Non-pigmented ciliary epithelial cell (primary cell): ENCODE data around the gene NGLY1.

Experiments
- DNase-seq: peaks from one replicate; pipeline ENCODE4 v3.0.0-alpha.2; 2010; ENCODE audit warnings: low read depth

The NGLY1 gene, protein sequence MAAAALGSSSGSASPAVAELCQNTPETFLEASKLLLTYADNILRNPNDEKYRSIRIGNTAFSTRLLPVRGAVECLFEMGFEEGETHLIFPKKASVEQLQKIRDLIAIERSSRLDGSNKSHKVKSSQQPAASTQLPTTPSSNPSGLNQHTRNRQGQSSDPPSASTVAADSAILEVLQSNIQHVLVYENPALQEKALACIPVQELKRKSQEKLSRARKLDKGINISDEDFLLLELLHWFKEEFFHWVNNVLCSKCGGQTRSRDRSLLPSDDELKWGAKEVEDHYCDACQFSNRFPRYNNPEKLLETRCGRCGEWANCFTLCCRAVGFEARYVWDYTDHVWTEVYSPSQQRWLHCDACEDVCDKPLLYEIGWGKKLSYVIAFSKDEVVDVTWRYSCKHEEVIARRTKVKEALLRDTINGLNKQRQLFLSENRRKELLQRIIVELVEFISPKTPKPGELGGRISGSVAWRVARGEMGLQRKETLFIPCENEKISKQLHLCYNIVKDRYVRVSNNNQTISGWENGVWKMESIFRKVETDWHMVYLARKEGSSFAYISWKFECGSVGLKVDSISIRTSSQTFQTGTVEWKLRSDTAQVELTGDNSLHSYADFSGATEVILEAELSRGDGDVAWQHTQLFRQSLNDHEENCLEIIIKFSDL

DNA sequence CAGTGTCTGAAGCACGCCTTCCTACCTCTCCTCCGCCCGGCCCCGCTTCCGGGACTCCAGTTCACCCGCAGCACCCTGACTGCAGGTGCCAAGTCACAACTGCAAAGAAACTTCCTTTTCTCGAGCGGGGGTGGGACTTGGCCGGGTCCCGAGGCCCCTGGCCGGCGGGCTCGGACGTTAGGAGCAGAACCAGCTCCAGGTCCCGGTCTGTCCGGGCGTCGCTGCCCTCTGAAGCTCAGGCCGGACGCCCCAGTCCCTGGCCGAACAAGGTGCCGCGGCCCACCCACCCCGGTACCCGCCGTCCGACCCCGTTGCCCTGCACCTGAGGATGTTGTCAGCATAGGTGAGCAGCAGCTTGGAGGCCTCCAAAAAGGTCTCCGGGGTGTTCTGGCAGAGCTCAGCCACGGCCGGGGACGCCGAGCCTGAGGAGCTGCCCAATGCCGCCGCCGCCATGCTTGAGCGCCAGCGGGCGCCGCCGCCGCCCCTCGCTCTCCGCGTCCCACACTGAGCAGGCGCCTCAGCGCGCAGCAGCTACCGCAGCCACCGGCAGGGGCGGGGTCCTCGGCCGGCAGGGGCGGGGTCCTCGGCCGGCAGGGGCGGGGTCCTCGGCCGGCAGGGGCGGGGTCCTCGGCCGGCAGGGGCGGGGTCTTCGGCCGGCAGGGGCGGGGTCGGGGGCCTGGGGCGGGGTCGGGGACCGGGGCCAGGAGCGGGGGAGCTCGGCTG lies at the start of gene NGLY1:
Gene NGLY1 (minus strand): TSS at position 506 of the 723 bp plus-strand sequence. CDS start 53 bp downstream, at position 453.
- no peak for DNase-seq

DNA sequence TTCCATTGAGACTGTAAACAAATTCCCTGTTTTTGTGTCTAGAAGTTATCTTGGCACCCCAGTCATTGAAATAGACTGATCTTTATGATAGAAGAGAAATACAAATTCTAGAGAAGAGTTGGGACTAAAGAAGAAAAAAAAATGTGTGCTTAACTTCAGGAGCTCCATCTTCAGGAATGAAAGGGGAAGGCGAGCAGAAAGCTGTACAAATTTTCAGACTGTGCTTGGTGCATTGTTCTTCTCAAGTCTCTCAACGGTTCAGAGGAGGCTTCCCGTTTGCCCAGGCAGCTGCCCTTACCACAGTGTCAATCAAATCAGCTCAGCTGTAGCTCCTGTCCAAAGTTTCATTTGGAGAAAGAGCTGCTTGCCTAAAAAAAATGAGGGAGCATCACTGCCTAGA lies 48.3 kb upstream of the NGLY1 start:
- peak; percentile 18 for DNase-seq

DNA sequence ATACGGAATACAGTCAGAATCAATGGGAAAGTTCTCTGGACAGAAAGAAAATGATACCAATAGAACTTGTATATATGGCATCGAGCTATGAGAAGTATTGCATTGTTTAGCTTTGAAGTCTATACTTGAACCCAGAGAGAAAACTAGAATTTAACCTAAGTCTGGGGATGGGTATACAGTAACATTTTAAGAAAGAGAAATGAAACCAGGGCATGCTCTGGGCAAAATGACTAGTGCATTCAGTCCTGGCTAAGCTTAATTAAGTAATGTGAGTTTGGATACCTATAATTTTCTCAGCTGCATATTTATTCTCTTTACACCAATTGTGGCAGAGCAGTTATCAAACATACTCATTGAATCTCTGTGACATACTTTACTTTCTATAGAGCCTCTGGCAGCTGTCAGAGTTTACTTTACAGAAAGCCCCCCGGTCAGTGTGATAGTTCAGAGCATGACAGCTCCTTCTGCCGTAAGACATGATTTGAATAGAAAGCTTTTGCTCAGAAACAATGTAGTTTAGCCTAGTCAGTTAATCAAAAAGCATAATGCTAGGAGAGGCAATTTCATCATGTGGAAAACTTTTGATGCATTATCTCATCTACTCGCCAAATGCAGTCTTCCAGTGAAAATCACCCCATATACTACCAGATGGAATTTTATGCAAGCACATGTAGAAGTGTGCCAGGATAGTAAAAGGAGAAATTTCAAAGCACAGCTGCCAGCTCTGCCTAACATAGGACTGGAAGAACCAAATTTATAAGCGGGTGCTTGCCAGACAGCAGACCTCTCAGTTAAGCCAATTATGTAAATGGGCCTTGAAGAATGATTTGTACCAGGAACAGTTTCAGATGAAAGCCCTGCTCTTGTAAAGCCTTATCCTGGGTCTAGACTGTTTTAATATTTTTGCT lies 47.4 kb upstream of the NGLY1 start:
- DNase-seq = no peak

DNA sequence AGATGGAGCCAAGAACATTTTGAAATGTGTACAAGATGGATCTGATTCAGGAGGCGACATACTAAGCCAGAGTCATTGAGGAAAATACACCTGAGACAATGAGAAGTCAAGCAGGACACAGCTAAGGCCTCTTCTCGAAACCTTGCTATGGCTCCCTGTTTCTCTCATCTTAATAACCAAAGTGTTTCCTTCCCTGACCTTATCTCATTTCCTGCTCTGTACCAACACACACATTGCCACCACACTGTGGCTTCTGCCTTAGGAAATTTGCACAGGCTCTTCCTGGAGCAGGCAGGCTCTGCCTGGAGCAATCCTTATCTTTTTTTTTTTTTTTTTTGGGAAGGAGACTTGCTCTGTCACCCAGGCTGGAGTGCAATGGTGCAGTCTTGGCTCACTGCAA lies 43.3 kb upstream of the NGLY1 start:
- DNase-seq = no peak

DNA sequence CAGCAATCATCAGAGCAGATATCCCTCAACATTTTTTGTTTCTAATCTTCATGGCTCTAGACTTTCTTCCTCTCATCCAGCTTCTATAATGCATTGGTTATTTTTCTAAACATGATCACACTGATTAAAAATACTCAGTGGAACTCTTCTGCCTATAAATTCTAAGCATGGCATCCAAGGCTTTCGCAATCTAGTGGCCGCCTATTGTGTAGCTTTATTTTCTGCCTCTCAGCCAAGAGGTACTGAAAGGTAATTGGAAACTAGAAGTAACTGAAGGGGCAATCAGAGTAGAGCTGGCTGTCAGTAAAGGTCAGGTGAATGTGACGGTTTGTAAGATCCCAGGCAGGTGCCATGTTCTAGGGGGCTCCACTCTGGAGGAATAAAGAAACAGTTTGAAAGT lies 40.1 kb upstream of the NGLY1 start:
- no peak for DNase-seq

DNA sequence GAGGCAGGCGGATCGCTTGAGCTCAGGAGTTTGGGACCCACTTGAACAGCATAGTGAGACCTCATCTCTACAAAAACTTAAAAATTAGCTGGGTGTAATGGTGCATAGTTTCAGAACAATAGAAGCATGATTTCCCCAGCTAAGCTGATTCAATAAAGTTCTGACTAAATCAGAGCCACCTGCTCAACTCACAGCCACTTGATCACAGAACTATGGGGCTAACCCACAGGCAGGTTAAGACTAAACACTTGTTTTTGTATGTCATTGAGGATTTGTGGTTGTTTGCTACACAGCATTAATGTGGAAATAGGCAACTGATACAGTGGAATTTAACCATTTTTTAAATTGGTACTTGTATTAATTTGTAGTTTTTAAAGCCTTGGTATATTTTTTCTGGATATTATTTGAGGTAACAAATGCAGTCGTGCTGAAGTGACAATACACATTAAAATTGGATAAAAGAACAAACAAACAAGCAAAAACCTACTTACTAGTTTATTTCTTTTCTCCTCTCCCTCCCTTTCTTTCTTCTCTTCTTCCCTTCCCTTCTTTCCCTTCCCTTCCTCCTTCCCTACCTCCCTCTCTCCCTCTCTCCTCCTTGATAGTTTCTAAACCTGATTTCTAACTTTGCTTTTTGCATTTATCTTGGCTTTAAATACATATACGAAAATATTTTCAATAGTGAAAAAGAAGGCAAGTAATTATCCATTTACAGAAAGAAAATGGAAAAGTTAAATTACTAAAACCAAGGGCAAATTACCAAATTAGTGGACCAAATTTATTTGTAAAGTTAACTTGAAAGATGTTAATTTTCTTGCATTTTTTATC lies 38.7 kb upstream of the NGLY1 start:
- no peak for DNase-seq

DNA sequence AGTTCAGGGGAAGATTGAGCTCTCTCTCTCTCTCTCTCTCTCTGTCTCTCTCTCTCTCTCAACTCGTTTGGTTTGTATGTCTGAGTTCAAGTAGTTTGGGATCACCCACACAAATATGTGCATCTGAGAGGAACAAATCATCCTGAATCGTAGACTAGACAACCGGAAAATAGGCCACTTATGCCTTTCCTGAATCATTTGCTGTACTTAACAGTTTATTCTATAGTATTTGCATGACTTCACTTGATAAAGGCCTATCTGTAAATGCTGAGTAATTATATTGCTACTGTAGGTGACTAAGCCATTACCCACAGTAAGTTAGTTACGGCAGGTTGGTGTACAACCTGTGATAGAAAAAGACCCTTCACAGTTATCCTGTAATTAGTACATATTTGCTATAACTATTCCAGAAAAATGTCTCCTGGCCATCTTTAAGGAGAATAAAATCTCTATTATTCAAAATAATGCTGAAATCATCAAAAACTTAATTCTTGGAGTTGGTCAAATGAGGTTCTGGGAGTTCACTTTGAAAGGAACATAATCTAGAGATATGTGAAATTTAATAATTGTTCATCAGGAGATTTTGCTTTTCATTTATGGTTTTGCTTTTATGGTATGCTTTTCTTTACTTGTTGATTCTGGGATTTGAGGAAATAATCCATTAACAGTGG lies 37.7 kb upstream of the NGLY1 start:
- DNase-seq = peak; percentile 30

DNA sequence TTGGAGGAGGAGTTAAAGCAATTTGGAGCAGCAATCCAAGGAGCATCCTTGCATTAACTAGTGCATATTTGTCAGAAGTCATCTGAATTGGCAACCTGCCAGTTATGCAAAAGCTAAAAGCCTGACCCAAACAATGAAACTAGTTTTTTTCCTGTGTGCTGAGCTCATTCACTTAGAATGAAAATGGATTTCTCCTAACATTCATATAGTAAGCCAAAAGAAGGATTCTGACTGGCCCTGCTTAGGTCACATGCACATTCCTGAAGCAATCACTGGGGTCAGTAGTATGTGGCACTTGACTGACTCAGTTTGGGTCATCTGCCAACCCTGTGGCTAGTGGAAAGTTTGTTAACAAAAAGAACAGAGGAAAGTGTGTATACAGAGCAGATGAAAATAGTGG lies 37.1 kb upstream of the NGLY1 start:
- peak; percentile 94 for DNase-seq

DNA sequence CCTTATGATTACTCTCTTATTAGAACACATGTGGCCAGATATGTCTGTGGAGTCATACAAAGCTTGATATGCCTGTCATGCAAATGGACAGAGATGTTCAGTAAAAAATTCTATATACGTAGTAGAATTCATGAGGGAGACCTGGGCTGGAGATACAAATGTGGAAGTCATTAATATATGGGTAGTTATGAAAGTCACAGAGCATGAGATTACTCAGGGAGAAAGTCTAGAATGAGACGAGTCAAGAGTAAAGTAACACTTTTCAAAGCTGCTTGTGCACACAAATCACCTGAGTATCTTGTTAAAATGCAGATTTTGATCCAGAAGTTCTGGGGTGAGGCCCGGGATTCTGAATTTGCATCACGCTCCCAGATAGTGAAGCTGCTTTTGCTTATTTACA lies 35.1 kb upstream of the NGLY1 start:
- DNase-seq = no peak

DNA sequence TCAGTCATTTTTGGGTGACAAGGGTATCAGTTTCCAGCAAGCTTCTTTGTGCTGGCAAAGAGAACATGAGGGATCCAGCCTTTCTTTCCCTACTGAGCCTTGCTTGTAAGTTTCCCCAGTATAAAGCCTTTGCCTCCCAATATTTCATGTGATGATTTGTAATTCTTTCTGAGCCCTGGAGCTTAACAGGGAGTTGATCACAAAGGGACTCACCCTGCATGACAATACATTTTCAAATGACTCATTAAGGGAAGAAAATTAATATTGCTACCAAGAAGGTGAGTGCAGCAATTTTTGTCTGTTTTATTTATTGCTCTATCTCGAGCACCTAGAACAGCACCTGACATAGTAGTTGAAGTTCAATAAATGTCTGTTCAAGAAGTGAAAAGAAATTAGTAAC lies 34.4 kb upstream of the NGLY1 start:
- DNase-seq = no peak

DNA sequence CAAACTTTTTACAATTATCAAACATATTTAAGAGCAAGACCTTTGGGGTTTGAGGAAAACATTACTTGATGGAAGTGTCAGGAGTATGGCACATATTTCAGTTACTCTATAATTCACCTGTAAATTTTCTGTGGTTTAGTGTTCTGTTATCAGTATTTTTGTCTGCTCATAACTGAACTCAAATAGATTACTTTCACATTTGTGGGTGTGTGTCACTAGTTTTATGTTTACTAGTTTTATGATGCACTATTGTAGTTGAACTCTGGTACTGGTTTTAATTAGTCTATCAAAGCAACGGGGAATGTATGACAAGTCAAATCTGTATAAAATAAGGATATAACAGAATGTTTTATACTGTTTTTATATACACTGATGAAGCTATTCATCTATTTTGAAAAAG lies 33.9 kb upstream of the NGLY1 start:
- no peak for DNase-seq

DNA sequence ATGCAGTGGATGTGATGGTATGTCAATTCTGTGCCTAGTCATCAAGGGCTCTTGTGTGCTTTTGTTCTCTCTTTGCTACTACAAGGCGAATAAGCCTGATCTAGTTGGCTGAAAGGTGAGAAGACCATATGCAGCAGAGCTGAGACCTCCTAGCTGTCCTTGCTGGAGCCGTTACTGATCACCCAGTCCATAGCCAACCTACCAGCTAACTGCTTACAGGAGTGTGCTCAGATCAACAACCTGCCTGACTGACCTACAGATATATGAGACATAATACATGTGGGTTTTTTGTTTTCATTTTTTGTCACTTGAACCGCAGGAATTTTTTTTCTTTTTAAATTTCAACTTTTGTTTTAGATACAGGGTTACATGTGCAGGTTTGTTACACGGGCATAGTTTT lies 29.4 kb upstream of the NGLY1 start:
- DNase-seq = no peak

DNA sequence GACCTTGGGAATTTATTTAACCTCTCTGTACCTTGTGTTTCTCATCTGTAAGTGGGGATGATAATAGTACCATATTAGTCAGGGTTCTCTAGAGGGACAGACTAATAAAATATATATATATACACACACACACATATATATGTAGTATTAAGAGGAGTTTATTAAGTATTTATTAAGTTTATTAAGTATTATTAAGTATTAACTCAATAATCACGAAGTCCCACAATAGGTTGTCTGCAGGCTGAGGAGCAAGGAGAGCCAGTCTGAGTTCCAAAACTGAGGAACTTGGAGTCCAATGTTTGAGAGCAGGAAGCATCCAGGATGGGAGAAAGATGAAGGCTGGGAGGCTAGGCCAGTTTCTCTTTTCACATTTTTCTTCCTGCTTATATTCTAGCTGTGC lies 21.4 kb upstream of the NGLY1 start:
- no peak for DNase-seq

DNA sequence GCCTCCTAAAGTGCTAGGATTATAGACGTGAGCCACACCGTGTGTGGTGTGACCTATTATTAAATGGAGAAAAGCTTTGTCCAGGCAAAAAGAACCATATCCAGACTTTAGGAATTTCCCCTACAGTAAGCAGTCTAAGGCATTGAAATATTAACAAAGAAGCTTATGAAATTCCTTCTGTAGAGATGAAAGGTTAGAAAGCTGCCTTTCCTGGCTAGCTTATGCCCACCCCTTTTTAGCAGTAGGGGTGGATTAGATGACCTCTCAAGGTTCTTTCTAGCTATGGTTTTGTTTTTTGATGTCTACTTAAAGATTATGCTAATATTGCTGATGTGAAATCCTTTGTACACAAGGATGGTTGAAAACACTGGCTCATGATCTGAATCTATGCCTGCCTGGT lies 20.6 kb upstream of the NGLY1 start:
- no peak for DNase-seq

DNA sequence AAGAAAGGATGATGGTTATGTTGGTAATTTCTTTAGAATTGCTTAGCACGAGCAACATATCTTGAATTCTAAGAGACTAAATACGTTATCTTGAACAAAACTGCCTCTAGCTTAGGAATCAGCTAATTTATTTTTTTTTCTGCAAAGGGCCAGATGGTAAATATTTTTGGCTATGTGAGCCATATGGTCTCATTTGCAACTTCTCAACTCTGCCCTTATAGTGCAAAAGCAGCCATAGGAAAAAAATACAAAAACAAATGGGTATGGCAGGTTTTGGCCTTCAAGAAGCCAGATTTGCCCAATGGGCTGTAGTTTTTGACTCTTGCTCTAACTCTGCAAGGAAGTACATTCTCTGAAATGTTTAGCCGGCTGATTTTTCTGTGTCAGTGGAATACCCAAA lies 18.5 kb upstream of the NGLY1 start:
- no peak for DNase-seq

DNA sequence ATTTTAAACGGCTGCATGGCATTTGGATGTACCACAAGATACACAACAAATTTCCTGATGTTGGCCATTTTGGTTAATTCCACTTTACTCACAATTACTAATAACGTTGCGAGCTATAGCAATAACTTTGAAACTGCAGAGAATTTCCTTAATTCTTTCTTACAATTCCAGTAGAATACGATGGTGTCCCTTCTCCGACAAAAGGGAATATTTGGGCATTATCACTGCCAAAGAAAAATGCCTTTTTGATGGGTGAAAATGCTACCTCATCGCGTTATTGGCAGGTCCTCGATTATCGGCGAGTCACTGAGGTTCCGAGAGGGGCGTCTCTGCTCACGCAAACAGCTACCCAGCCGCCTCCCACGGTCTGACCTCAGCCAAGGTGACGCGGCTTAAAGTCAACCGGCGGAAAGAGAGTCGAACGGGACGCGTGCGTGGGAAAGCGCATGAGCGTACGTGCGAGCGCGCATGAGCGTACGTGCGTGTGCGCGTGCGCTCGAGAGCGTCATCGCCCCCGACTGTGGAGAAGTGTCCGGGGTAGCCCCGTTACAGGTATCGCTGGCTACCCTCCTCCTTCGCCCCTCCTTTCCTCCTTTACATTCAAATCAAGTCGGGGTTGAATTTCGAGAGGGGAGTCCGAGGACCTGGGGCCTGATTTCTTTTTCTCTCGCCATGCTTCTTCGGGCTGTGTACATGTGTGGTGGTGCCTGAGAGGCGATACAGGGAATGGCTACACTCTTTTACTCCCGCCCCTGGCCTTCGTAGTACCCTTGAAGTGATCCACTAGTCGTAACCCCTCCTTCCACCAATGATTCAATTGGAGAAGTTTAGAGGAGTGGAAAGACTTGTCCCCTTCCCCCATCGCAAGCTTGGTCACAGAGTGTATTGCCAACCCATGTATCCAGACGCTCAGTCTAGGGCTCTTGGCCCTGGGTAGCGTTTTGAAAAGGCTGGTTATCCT lies 6.6 kb upstream of the NGLY1 start, which contains the start of gene OXSM:
Gene OXSM (plus strand): TSS at position 495 of the 961 bp plus-strand sequence. CDS start 931 bp downstream, outside the sequence.
- DNase-seq = peak; percentile 84

DNA sequence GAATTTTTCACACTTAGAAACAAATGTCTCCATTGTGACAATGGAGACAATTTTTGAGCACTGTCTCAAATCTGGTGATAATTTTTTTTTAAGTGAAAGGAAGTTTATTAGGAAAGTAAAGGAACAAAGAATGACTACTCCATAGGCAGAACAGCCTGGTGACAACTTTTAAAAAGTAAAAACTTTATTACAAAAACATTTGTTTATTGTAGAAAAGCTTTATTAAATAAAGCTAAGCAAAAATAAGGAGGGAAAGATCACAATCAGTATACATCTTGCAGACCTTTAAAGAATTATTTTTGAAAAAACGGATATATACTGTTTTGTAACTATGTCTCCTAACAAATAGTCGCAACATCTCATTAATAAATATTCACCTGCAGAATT lies 6.0 kb upstream of the NGLY1 start:
- DNase-seq = no peak

DNA sequence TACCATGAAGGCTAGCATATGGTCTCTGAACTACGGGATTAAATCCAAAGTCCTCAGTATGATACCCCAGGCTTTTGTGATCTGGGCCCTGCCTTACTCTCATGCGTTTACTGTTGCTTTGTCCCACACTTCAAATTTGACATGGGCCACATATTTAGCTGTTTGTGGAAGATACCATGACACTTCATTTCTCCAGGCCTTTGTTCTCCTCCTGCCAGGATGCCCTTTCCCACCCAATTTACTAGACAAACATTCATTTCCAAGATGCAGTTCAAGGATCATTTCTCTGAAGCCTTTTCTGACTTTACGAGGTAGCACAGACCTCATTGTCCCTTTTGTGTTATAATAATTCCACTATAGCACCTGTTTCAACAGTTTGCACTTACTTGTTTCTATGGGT lies 4.4 kb upstream of the NGLY1 start:
- DNase-seq = no peak

DNA sequence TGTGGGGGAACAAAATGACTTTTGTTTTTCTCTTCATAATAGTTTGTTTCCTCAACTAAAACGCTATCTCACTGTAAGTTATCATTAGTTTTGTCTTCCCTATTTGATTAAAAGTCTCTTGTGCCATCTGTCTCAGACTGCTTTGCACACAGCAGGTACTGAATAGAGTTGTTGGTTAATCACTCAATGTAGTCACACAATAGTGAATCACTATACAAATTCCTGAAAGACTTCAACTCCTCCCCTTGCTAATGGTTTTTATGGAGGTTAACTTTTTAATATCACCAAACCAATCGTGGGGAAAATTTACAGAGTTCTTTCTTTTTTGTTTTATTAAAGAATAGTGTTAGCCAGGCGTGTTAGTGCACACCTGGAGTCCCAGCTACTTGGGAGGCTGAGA lies 2.6 kb upstream of the NGLY1 start:
- no peak for DNase-seq
